ENCODE measurements around the gene LRRFIP1.

Gene LRRFIP1

GRCh38 chr2:237623428-237624403, 3.7 kb upstream of the LRRFIP1 start:
- DNase-seq, result no peak

GRCh38 chr2:237624565-237624964, 2.8 kb upstream of the LRRFIP1 start:
- DNase-seq, result no peak

GRCh38 chr2:237625216-237625705, 2.1 kb upstream of the LRRFIP1 start:
- DNase-seq, result no peak

- no peak for DNase-seq
Observed at GRCh38 chr2:237625777-237626176, 1.6 kb upstream of the LRRFIP1 start.

- no peak for DNase-seq
Observed at GRCh38 chr2:237626813-237627440, 460 bp upstream of the LRRFIP1 start.

GRCh38 chr2:237628247-237629187, 1.1 kb downstream of the LRRFIP1 start:
- DNase-seq, result no peak

- no peak for DNase-seq
Observed at GRCh38 chr2:237629188-237629534, 1.8 kb downstream of the LRRFIP1 start.

- no peak for DNase-seq
Observed at GRCh38 chr2:237629739-237630138, 2.4 kb downstream of the LRRFIP1 start.

GRCh38 chr2:237630216-237631000, 3.0 kb downstream of the LRRFIP1 start:
- DNase-seq, result no peak

- no peak for DNase-seq
Observed at GRCh38 chr2:237631007-237631785, 3.8 kb downstream of the LRRFIP1 start.

- no peak for DNase-seq
Observed at GRCh38 chr2:237631801-237632585, 4.6 kb downstream of the LRRFIP1 start.

- no peak for DNase-seq
Observed at GRCh38 chr2:237633061-237633561, 5.7 kb downstream of the LRRFIP1 start.

- no peak for DNase-seq
Observed at GRCh38 chr2:237636578-237636977, 9.2 kb downstream of the LRRFIP1 start.

- no peak for DNase-seq
Observed at GRCh38 chr2:237637429-237638135, 10.2 kb downstream of the LRRFIP1 start.

- no peak for DNase-seq
Observed at GRCh38 chr2:237638176-237638575, 10.8 kb downstream of the LRRFIP1 start.

GRCh38 chr2:237639052-237639835, 11.9 kb downstream of the LRRFIP1 start:
- no peak for DNase-seq

- no peak for DNase-seq
Observed at GRCh38 chr2:237639836-237640220, 12.4 kb downstream of the LRRFIP1 start.

GRCh38 chr2:237640493-237640998, 13.2 kb downstream of the LRRFIP1 start:
- no peak for DNase-seq
